Cardiac atrium fibroblast (primary cell): Measurements from ENCODE around the gene CCDC54. TPM values are rescaled to one million over a fixed set of nuclear protein-coding genes. Genes with fewer than 3 reads are reported as not detected.

Experiments used
- total RNA-seq: library from RNA; depleted of rRNA; stranded (reverse); fragments of >200 nt; gene quantifications from 2 replicates; pipeline ENCODE4 v1.2.3, GENCODE V29; 2015

The CCDC54 gene
- total RNA-seq, result not detected in 2 replicates

DNA sequence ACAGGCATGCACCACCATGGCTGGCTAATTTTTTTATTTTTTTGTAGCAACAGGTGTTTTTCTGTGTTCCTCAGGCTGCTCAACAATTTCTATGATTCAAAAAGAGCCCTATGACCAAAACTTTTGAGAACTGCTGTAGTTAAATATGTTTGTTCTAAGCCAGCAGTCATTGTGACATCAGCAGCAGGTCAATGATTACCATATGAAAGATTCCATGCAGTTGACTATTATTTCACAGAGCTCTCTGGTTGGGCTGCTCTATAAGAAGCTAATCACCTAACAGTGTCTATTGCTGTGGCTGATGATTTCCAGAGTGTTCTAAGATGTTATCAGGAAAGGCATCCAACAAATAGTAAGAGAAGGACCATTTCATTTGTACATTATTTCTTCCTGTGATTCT lies at the start of gene CCDC54:
Gene CCDC54, plus strand, starts transcription at position 289 of the 400 bp plus-strand sequence. CDS start 149 bp downstream, outside the sequence.

Other genes starting within 250 kb of the CCDC54 start
- gene BBX, start 145.5 kb downstream of the CCDC54 start, total RNA-seq, result 21.1 and 41.0 TPM in 2 replicates